Stimulated activated CD8-positive, alpha-beta memory T cell treated with anti-CD3 and anti-CD28 coated beads, Interleukin-7, amount 100 ng/mL, for 1 hour (primary cell): ENCODE results near the gene BMERB1.
"Not testable (repeated sequence)": the region's sequence is repeated elsewhere in the genome, so short reads cannot be mapped to it uniquely, and the experiment has no call there.

ENCODE experiments used
- DNase-seq, 2 donors: peaks; one replicate each; pipeline ENCODE4 v3.0.0-alpha.2; 2020; ENCODE audit warnings: low read depth in 2 of 2

The BMERB1 gene

DNA sequence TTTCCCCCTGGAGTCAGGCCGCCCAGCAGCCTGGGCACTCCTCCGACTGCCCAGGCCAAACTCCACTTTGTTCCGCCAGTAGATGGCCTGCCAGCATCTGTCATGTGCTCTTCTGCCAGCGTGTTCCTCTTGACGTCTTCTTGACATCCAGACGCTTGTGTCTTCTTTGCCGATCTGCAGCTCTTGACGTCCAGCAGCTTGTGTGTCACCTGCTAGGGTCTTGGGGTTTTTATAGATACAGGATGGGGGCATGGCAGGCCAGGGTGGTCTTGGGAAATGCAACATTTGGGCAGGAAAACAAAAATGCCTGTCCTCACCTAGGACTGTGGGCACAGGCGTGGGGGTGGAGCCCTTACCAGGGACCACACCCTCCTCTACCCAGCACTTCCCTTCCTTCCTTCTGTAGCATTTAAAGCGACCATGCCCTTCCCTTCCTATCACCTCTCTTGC, 88.7 kb downstream of the BMERB1 start:
- no peak for DNase-seq

DNA sequence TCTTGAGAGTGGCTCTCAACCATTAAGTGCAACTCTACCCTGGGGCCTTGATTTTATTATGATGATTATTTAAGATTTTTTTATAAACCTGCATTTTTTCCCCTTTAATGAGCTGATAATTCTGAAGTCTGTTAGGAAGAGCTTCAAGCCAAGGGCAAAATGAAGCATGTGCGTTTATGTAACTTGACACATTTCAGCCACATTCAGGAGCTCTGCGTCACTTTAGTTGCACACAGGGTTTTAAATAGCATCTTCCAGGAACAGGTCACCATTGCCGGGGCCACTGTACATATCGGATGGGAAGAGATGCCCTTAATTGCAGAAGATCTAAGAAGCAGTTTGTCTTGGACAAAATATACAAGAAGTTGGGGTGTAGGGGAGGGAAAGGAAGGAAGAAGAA, 89.6 kb downstream of the BMERB1 start:
- DNase-seq = no peak

DNA sequence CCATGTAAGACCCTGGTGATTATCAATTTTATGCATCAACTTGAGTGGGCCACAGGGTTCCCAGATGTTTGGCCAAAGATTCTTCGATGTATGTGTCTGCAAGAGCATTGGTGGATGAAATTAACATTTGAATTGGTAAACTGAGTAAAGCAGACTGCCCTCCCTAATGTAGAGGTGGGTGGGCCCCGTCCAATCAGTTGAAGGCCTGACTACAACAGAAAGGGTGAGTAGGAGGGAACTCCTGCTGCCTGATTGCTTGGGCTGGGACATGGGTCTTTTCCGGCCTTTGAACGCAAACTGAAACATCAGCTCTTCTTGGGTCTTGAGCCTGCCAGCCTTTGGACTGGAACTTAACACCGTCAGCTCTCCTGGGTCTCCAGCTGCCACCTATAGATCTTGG, 90.6 kb downstream of the BMERB1 start:
- DNase-seq = no peak

DNA sequence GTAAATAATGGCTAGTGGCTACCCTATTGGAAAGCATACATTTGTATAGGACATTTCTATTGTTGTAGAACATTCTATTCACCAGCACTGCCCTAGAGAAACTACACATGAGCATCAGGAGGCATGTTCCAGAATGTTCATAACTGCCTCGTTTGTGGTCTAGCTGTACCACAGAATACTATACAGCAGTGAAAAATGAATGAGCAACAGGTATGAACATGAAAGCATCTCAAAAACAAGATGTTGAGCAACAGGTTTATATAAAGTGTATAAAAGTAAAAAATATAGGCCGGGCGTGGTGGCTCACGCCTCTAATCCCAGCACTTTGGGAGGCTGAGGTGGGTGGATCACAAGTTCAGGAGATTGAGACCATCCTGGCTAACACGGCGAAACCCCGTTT, 91.7 kb downstream of the BMERB1 start:
- no peak for DNase-seq

DNA sequence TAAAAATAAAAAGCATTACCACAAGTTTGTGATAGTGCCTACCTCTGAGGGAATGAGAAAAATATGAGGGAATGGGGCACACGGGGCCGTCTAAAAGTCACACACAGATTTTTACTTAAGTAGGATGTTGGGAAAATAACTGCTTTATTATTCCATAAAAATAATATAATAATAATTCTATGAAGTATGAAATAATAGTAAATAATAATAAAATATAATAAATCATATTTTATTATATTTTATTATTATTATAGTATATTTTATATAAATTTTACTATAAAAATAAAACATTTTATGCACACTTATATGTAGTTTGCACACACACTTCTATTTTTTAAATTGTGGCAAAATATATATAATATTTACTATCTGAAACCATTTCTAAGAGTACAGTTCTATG, 92.3 kb downstream of the BMERB1 start:
- no peak for DNase-seq

DNA sequence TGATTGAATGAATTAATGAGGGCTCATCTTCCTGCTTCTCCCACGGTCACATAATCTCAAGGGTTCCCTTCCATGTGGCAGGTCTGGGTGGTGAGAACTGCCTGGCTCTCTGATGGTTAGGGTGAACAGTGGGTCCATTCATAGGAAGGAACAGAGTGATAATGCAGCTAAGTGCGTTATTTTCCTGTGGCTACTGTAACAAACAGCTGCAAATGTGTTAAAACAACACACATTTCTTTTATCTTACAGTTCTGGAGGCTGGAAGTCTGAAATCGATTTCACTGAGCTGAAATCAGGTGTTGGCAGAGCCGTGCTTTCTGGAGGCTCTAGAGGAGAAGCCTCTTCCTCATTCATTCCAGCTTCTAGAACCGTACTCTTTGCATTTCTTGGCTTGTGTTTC, 95.3 kb downstream of the BMERB1 start:
- DNase-seq = no peak

DNA sequence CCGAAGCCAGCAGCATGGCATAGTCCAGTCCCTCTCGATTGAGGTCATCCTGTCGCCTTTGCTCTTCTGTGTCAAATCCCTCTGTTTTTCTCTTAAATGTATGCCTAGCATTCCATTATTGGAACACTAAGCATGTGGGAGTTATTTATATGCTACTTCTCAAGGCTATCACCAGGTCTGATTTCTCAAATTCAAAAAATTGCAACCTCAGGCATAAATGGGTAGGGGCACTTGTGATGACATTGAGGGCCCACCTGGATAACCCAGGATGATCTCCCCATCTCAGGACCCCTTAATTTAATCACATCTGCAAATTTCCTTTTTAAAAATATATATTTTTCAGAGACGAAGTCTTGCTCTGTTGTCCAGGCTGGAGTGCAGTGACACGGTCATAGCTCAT, 95.7 kb downstream of the BMERB1 start:
- DNase-seq = no peak

DNA sequence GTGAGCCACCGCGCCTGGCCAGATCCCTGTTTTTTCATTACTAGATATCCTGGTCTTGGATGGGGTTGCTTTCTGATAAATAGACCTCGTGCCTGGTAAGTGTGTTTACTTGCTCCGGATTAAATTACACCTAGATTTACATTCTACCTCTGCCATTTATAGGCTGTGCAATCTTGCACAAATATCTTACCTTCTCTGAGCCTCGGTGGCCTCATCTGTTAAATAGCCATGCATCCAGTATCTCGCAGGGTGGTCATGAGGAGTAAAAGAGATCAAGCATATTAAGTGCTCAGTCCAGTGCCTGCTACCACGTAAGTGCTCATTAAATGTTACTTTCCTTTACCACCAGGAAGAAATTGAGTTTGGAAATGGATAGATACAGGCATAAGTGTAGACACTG, 98.4 kb downstream of the BMERB1 start:
- no peak for DNase-seq

DNA sequence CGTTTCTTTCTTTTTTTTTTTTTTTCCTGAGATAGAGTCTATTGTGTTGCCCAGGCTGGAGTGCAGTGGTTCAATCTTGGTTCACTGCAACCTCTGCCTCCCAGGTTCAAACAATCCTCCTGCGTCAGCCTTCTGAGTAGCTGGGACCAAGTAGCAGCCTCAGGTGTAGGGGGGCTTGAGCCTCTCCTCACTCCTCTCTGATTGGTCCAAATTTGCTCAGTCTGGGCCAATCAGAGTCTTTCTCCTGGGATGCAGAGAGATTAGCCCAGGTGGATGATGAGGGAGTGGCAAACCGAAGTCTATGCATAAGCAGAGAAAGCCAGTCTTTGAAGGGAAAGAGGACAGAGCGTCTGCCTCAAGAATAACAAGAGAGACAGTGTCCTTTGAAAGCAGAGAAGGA, 99.0 kb downstream of the BMERB1 start:
- DNase-seq = no peak

DNA sequence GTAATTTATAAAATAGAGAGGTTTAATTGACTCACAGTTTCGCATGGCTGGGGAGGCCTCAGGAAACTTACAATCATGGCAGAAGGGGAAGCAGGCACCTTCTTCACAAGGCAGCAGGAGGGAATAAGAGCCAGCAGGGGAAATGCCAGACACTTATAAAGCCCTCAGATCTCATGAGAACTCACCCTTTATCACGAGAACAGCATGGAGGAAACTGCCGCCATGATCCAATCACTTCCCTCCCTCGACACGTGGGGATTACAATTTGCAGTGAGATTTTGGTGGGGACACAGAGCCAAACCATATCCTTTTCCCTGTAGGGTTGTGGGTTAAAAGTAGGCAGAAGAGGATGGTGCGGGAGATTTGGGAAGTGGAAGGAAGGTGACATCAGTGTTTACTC, 101.4 kb downstream of the BMERB1 start:
- DNase-seq = no peak

DNA sequence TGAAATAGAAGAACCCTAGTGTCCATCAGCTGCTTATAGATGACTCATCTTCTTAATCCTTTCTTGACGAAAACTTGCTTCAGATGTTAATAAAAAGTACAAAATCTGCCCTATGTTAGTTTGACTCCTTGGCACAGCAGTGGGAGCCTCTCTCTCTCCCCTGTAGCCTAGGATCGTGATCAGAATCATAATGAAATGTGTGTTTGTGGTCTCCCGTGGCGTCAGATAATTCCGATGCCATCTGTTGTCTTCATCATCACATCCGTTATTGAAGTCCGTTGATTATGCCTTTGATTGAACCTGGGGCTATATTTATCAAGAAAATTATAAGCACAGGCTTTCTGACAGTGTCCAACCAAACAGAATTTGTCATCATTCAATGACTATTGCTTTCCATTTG, 102.5 kb downstream of the BMERB1 start:
- DNase-seq = no peak

DNA sequence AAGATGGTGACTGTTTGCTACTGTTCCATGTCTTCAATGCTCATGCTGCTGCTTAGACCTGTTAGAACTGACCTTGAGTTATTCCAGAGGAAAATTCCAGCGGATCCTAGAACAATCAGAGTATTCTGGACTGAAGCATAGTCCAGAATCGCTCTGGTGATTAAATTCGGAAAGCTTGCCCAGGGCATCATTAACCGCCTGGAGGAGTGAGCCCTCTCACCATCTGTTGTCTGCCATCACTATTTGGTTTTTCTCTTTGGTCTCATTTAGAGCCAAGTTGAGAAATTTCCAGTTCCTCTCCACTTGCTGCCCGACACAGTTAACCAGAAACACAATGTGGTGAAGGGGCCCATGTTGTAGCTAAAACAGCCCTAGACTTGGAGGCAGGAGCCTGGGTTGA, 104.1 kb downstream of the BMERB1 start:
- no peak for DNase-seq

DNA sequence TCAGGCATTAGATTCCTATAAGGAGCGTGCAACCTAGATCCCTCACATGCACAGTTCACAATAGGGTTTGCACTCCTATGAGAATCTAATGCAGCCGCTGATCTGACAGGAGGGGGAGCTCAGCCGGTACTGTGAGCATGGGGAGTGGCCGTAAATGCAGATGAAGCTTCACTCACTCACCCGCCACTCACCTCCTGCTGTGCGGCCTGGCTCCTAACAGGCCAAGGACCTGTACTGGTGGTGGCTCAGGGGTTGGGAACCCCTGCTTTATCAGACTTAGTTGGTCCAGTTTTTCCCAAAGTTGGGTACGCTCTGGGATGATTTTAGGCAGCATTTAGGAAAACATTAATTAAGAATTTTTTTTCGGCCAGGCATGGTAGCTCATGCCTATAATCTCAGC, 104.8 kb downstream of the BMERB1 start:
- no peak for DNase-seq

DNA sequence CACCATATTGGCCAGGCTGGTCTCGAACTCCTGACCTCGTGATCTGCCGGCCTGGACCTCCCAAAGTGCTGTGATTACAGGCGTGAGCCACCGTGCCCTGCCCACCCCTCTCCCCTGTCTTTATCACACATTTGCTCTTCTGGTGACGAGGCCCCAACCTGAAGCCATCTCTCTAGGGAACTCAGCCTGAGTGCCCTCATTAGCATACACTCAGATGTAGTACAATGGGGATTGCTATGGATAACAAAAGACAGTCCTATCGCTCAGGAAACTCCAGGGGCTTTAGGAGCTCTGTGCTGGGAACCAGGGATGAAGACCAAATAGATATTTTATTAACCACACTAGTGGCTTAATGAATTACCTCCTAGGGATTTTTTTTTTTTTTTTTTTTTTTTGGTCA, 107.9 kb downstream of the BMERB1 start:
- DNase-seq = no peak

DNA sequence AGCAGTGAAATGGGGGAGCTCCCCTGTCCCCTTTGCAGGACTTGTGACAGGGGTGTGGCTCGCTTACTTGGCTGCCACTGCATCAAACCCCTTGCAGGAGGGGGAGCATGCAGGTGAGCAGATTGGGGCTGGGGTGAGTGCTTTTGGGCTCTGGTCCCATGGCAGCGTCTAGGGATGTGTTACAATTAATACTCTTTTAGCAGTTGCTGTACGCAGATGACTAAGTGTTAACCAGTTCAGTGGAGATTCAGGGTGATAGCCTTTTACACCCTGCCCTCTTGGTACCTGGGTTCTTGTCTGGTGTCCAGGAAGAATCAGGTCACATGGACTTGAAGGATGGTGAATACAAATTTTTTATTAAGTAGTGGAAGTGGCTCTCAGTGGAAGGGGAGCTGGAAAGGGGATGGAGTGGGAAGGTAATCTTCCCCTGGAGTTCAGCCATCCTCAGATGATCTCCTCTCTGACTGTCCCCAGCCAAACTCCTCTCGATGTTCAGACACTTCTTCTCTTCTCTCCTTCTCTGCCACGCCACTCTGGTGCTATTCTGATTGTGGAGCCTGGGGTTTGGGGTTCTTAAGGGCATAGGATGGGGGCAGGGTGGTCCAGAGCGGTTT, 108.5 kb downstream of the BMERB1 start:
- no peak for DNase-seq

DNA sequence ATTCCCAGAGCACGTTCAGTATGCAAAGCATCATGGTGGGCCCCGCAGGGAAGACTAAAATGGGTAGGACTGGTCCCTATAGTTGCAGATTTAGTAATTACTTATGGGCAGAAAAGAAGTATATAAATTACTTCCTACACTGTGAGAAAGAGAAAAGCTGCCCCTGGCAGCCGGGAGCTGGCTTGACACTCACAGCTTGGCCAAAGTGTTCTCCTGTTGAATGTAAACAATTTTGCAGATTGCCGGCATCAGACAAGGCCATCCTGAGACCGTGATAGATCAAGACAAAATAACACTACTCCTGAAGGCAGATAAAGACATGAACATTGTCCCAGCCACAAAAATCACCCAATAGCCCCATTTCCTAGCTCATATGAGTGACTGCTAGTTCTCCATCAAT, 110.0 kb downstream of the BMERB1 start:
- DNase-seq = no peak

DNA sequence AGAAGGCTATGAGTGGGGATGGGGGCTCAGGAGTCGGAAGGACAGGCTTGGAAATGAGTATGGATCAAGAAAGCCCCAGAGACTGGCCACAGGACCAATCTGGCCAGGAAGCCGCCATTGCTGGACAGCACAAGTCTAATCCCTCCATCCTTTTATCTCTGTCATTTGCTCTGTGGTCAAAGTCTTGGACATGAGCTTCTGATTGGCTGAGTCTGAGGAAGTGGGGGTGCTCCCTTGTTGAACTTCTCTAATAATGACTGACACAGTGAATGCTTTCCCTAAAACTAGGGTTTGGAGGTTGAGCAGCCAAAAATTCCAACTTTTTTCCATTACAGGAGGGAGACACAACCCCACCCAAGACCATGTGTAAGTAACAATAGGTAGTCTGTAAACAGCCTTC, 111.2 kb downstream of the BMERB1 start:
- DNase-seq = no peak

DNA sequence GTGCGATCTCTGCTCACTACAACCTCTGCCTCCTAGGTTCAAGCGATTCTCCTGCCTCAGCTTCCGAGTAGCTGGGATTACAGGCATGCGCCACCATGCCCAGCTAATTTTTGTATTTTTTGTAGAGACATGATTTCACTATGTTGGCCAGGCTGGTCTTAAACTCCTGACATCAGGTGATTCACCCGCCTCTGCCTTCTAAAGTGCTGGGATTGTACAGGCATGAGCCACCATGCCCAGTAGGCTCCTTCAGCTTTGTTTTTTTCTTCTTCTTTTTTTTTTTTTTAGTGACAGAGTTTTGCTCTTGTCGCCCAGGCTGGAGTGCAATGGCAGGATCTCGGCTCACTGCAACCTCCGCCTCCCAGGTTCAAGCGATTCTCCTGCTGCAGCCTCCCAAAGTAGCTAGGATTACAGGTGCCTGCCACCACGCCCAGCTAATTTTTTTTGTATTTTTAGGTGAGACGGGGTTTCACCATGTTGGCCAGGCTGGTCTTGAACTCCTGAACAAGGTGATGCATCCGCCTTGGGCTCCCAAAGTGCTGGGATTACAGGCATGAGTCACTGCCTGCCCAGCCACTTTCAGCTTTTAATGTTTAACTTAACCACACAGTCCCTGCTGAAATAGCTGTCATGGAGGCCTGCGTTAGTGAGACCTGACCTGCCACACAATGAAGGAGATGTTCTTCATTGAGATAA, 112.8 kb downstream of the BMERB1 start:
- not testable (repeated sequence) for DNase-seq

DNA sequence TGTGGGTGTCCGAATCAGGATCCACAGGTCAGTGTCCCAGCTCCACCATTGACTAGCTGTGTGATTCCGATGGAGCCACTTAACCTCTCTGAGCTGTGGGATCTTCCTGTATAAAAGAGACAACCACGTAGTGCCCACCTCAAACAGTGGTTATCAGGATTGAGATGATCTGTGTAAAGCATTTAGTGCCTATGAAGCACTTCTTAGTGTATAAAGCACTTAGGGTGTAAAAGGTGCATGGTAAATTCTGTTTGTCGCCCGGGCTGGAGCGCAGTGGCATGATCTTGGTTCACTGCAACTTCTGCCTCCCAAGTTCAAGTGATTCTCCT, 113.3 kb downstream of the BMERB1 start:
- no peak for DNase-seq

DNA sequence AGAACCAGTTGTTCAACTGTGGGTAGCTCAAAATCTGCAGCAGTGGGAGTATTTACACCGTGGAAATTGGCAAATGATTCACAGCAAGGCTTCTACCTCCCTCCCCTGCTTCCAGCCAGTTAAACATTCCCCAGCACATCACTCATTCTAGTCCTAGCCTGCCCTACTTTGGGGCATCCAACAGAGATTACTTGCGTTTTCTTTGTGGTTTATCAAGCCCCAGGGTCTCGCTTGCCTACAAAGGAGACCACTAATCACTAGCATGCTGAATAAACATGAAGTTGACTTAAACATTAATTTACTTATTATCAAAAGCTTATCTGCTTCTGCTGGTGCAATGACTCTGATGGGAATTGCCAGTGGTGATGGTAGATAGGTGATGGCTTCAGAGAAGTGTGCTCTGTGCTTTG, 114.1 kb downstream of the BMERB1 start:
- no peak for DNase-seq

DNA sequence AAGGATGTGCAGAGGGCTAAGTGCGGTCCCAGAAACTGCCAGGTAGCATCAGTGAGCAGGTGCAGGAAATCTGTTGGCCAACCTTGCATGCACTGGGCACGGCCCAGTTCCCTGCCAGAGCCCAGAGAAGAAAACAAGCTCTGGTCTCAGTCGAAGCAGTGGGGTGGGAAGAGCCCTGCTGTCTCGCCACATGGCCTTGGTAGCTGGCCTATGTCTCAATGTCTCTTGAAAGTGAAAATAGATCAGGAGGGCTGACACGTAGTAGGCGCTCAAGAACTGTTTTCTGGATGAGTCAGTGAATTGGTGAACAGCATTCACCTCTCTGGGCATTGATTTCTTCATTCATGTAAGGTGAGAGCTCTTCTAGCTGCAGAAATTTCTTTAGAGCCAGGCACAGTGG, 118.1 kb downstream of the BMERB1 start:
- no peak for DNase-seq

DNA sequence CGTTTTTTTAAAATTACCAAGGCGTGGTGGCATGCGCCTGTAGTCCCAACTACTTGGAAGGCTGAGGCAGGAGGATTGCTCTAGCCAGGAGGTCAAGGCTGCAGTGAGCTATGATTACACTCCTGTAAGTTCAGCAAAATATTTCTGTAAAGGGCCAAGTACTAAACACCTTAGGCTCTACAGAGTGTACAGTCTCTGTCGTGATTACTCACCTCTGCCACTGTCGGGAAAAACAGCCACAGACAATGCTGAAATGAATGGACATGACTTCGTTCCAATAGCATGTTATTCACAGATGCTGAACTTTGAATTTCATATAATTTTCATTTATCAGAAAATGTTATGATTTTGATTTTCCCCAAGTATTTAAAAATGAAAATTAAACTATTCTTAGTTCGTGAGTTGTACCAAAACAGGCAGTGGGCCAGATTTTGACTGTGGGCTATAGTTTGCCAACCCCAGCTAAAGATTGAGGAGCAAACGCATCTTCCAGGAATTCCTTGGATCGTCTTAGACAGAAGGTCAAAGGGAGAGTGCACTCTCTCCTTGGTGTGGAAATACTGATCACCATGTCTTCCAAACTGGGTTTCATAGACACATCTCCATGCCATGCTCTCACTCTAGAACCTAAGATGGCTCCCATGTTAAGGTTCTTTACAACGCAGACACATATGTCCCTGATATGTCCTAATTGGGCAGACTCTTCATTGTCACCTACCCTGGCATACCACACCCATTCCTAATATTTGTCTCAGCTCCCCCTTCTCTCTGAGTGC, 119.1 kb downstream of the BMERB1 start:
- no peak for DNase-seq

DNA sequence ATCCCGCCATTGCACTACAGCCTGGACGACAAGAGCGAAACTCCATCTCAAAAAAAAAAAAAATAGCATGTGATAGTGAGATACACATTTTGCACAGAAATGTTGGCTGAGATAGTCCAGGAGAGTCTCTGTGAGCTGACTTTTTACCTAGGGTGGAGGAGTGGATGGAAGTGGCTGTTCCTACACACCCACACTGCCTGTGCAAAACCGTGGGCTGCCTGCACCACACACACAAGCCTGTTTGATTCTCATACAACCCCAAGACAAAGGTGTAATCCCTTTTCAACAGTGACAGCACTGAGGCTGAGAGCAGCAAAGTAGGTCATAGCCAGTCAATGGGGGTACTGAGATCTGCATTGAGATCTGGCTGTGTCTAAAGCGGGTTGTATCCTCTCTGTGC, 121.7 kb downstream of the BMERB1 start:
- DNase-seq = no peak
